HL-60/S4 treated with phorbol 12-myristate 13-acetate at 8.2 ng/mL for 4 days and 3 days (cell line): Measurements from ENCODE around the gene ADARB2.
"Not testable (repeated sequence)": the region's sequence is repeated elsewhere in the genome, so short reads cannot be mapped to it uniquely, and the experiment has no call there.

Experiments
- in situ Hi-C: fragments of 300-500 bp; cut with MboI; formaldehyde crosslinking; loops from 2 replicates; pipeline ENCODE4 v1.15.0; 2022; ENCODE audit warnings: low sequenced_read_pairs

Gene ADARB2

DNA sequence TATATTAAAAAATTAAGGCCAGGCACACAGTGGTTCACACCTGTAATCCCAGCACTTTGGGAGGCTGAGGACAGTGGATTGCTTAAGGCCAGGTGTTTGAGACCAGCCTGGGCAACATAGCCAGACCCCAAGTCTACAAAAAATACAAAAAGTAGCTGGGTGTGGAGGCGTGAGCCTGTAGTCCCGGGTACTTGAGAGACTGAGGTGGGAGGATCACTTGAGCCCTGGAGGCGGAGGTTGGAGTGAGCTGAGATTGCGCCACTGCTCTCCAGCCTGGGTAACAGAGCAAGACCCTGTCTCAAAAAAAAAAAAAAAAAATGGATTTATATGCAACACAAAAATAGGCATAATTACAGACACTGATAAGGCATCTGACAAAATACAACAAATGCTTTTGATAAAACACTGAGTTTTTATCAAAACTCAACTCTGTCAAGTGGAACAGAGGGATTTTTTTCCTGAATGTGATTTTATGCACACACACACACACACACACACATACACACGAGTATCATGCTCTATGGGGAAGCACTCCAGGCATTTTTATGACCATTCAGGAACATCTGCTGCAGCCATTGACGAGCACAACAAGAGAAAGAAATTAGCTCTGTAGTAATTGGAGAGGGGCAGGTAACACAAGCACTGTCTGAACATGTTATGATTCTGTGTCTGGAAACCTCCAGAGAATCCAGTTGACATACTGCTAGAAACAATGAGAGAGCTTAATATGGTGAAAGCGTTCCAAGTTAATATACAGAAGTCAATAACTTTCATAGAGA, 488.0 kb downstream of the ADARB2 start:
- in situ Hi-C loops: no loop called here

DNA sequence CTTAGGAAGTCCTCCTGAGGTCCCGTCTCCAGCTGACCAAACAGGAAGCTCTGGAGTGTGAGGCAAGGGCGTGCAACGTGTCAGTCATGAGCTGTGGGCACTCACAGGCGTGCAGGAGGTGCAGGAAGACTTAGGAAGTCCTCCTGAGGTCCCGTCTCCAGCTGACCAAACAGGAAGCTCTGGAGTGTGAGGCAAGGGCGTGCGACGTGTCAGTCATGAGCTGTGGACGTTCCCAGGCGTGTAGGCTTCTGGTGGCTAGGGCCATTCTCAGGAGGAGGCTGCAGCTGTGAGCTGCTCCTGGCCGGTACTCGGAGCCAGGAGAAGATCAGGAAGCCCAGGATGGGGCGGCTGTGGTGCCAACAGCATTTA, 489.1 kb downstream of the ADARB2 start:
- in situ Hi-C loops: not testable (repeated sequence)

DNA sequence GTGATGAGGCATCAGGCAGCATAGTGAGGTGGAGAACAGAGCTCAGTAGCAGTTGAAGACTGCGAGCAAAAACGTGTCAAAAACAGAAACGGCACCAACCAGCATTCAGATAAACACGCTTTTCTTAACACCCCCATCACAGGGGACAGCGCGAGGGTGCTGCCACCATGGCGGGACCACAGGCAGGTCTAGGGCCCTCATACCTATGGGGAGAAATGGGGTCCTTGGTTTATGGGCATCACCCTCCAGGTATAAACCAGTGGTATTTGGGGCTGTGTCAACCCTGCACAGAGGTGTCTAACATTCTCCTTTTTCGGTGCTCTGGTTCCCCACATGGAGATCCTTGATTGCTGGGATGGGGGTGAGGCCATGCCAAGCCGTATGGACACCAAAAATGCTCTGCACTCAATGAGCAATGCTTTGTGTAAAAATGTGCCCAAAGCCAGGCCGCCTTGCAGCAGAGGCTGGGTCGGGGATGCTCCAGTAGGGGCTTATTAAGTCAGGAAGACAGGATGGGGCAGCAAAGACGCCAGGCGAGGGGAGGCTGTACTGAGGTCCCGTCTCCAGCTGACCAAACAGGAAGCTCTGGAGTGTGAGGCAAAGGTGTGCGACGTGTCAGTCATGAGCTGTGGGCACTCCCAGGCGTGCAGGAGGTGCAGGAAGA, 489.6 kb downstream of the ADARB2 start:
- in situ Hi-C loops: no loop called here

DNA sequence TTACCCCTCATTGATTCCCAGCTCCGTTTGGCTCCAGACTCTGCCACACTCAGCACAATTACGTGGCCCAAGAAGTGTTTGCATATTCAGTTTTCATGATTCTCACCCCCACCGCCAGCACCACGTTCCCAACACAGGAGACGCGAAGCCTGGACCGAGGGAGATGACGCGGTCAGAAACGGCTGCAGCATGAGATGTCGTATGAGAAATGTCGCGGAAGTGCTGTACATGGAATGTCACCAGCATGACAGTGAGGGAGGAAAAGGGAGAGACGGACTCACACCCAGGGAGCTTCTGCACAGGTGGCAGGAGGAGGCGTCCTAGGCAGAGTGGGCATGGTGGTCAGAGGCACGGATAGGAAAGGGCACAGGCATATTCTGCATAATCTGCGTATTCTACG, 492.8 kb downstream of the ADARB2 start:
- in situ Hi-C loops: no loop called here

DNA sequence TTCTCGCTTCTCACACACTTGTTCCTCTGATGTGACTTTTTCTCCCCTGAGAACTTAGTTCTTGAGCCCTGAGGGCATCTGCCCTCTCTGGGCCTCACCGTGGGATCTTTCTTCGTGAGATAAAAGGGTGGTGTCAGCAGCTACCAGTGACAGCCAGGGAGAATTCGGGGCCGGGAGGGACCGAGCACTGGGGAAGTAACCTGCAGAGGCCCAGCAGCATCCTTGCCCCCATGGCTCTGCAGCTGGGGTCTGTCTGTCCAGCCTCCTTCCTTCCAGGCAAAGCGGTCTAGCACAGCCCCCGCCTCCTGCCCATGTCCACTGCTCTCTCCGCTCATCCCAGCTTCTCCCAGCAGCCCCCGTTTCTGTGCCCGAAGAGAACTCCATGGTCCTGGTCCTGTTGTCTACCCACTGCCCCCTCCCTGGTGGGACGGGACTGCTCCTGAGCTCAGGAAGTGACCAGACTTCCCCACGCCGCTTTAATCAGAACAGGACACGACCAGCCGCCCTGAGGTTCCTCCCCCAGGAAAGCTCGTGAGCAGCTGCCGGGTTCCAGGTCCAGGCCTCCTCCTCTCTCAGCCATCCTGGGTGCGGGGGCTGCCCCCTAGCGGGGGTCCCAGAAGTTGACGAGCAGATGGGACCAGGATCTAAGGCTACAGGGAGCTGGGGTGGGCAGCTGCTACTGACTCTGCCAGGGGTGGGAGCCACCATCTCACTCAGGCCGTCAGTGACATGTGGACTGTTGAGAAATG, 493.7 kb downstream of the ADARB2 start:
- in situ Hi-C loops: no loop called here

DNA sequence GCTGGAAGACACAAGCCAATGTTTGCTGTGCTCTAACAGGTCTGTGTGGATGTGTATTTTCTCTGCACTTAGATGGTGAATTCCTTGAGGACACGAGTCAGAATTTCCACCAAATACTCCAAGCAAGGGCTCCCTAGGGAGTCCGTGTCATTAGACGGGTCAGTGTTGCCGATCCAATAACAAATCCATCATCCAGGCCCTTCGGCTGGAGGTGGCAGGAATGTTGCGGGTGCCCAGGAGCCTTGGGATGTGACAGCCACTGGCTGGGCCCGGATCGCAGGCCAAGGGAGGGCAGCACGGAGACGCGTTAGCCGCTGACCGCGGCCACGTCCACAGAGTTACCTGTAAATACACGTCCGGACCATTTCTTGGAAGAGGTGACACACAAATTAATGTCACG, 494.4 kb downstream of the ADARB2 start:
- in situ Hi-C loops: no loop called here

DNA sequence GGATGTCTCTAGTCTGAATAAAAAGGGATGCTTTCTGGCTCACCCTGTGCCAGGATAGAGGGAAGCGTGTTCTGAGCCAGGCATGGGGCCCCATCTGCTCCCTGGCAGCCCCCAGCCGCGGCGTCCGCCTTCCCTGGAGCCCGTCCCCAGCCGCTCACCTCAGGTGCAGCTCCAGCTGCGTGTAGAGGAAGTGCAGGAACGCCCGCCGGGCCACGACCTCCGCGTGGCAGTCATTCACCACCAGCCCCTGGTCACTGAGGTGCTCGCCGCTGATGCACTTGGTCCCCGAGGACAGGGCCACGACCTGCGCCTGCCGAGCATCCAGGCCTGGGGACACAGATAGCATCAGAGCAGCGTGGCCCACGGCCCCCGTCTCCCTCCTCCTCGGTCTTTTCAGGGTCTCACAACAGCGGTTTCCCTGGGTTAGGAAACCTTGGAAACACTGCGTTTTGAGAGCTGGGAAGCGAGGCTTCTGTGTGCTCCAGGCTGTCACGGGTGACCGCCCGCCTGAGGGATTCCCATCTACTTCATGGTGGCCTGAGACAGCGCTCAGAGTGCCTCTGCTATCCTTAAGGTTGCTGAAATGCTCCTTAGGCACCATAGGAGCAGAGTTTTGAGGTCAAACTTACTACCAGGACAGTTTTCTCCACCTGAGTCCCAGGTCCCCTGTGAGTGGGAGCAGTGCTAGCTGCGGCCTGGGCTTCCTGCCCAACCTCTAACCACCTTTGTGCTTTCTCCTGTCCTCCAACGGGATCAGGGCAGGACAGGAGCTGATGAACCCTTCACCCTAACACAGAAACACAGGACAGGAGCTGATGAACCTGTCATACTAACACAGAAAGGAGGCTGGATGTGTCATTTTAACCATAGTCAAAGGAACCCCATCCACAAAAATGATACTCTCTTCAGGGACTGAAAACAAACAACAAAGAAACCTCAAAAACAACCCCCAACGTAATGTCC, 495.1 kb downstream of the ADARB2 start:
- in situ Hi-C loops: no loop called here

DNA sequence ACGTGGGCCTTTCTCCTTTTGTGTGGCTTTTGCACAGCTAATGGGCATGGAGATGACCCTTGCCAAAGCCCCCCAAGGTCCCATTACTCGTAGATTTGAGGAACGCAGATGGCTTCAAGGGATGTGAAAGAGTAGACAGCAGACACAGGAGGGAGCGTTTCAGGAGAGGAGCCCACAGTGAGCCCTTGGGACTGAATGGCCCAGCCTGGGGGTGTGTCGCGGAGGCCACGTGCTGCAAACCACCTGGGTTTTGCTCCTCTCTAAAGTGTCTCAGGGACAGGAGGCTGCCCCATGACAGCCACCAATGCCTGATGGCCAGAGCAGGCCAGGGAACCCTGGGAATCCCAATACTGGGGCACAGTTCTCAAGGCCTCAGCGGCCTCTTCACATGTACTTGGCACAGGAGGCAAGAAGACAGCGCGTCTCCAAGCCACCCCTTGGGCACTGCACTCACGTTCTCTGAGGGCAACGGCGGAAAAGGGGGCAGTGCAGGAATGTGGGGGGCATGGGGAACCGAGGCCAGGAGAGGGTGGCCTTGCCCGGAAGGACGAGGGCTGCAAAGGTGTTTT, 495.9 kb downstream of the ADARB2 start:
- in situ Hi-C loops: no loop called here

DNA sequence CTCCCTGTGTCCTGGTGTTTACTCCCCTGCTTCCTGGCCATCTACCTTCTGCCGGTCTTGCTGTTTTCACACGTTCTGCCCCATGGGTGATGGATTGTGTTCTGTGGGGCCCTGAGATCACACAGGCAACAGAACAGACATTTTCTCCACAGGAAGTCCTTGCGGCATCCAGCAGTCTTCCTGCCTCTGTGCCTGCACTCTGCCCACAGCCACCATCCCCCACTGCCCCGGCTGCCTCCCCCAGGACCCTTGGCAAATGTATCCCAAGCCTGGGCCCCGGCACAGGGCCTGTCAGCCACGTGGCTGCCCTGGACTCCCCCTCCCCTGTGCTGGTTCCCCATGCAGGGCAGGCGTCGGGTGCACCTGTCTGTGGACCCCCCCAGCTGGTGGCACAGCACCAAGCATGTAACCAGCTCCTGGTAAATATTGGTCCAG, 497.0 kb downstream of the ADARB2 start:
- in situ Hi-C loops: no loop called here

DNA sequence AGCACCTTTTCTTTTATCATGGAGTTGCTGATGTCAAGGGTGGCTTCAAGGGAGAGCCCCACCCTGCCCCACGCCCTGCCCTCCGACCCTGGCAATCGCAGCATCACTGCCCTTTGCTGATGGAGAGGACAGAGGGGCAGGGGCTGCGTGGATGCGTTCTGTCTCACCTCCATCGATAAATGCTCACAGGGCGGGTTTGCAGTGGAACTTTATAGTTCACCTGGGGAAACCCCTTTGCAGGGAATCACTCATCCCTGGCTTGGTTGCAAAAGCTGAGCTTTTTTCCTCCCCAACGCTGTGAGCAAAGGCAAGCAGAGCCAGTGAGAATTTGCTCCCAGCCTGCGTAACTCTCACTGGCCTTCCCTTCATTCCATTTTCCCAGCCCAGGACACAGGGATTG, 504.3 kb downstream of the ADARB2 start:
- in situ Hi-C loops: no loop called here

DNA sequence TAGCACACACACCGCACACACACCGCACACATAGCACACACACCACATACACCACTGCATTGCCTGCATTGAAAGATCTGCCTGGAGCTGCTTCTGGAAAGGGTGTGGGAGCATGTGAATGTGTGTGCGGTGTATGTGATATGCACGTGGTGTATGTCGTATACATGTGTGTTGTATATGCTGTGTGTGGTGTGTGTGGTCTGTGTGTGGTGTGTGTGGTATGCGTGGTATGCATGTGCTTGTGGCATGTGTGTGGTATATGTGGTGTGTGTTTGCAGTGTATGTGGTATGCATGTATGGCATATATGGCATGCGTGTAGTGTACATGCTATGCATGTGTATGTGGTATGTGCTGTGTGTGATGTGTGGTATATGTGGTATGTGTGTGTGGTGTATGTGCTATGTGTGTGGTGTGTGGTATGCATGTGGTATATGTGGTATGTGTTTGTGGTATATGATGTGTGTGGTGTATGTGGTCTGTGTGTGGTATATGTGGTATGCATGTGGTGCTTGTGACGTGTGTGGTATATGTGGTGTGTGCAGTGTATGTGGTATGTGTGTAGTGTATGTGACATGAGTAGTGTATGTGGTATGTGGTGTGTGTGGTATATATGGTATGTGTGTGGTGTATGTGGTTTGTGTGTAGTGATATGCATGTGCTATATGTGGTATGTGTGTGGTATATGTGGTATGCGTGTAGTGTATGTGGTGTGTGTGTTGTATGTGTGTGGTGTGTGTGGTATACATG, 505.0 kb downstream of the ADARB2 start:
- in situ Hi-C loops: no loop called here

DNA sequence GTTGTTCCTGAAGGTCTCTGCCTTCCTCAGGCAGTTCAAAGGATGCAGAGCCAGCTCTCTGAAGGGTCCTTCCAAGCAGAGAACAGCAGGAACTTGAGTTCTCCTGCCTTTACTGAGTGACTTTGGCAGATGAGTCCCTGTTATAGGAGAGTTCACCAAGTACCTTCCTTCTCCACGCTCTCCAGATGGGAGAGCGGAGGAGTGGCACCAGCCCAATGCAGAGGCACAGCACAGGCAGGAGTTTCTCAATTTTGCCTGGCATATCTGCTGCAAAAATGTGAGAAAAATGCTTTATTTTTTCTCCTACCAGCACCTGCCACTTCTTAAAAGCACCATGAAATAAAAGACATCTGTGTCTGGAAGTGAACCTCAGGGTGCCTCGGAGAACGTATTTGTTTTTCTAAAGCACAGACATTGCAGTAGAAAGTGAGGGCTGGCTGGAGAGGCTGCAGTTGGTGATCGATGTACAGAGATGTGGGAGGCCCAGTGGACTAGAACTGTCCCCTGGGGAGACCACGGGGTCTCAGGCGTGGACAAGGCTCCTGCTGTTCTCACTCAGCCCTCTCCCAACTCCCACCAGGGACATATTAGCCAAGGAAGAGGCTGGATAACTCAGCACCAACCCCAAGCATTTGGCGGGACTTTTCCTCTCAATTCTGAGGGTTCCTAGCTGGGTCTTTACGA, 506.6 kb downstream of the ADARB2 start:
- in situ Hi-C loops: no loop called here

DNA sequence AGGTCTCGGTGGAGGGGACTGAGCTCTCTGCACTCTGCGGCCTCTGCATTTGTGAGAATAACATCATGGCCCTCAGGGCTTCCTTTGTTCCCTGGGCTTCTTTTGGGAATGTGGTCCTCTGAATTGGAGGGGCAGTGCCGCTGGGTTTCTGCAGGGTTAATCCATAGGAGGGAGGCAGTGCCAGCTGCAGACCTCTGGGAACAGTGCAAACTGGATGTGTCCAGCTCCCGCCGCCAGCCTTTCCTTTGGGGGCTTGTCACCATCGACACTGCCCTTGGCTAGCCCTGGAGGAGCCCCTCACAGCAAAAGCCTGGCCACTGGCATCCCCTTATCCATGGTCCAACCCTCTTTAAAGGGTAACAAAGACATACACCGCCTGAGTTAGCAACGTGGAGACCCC, 507.2 kb downstream of the ADARB2 start:
- in situ Hi-C loops: no loop called here

DNA sequence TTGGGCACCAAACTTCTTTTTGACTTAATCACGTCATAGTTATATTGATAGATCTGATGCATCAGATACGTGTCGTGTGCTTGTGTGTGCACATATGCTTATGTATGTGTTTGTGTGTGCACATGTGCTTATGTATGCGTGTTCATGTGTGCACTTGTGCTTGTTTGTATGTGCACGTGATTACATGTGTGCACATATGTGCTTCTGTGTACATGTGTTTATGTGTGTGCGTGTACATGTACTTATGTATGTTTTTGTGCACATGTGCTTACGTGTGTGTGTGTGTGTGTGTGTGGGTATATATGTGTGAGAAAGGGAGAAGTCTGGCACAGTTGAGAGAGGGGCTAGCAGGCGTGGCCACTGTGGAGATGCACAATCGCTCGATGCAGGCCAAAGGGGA, 507.8 kb downstream of the ADARB2 start:
- in situ Hi-C loops: no loop called here

DNA sequence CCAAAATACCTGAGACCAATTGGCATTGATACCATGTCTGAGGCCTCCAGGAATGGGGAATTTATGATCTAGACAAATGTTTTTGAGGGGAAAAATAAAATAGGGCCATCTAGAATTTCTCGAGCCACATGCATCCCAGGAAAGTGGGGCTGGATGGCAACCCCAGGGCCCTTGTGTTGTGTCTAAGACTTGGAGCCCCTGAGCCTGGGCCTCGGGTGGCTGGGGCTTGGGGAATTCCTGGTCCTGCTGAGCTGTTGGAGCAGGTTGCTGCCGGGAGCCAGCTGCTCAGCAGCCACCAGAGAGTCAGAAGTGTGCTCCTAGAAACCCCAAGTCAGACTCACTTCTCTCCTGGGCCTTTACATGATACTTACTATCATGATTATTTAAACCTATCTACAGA, 508.2 kb downstream of the ADARB2 start:
- in situ Hi-C loops: no loop called here

DNA sequence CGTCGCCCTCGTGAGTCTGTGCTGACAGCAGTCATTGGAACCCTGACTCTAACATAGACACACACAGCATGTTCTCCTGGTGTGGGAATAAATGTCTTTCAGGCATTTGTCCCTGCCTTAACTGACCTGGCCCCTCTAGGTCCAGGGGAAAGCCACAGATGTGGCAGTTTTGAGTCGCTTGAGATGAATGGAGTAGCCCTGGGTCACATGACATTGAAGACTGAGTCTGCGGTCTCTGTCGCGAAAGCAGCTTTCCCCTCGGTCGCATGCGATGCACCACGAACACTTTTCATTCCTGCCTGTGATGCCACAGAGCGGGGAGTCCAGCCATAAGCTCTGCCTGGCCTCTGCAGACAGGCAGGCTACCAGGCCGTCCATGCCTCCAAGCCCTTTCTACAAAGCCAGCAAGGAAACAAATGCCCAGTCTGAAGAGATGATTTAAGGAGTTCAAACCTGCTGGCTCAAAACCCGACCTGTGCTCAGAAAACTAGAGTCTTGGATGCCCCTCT, 508.8 kb downstream of the ADARB2 start:
- in situ Hi-C loops: no loop called here

DNA sequence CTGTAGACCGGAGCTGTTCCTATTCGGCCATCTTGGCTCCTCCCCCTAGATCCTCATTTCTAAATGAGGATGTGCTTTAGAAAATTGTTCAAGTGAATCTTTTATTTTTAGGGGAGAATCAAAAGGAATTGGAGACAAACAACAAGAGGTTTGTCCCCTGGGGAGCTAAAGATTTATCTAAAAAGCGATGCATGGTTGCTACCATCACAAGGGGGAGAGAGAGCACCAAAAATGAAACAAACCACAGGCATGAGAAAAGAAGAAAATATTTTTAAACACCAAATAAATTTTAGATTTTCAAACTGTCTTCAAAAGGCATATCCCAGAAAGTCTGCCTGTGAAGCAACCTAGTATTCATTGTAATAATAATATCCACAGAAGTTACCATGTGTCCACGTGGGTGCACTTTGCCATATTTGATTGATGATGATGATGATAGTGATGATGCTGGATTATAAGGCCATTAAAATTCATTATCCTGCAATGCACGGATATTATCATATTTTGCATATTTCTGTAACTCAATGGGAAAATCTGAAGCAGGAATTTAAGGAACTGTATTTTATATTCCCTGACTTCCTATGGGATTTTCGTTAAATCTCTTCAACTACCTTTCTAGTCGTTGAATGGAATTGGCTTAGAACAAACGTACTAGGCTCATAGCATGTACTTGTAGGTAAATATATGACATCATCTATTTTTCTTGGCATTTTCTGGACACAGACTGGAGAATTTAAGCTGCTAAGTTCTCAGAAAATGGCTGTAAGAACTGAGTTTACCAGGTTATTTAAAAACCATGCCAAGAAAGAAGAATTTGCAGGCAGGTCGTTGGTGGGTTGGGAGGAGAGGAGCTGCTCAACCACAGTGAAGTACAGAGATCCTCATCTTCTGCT, 509.6 kb downstream of the ADARB2 start:
- in situ Hi-C loops: no loop called here

DNA sequence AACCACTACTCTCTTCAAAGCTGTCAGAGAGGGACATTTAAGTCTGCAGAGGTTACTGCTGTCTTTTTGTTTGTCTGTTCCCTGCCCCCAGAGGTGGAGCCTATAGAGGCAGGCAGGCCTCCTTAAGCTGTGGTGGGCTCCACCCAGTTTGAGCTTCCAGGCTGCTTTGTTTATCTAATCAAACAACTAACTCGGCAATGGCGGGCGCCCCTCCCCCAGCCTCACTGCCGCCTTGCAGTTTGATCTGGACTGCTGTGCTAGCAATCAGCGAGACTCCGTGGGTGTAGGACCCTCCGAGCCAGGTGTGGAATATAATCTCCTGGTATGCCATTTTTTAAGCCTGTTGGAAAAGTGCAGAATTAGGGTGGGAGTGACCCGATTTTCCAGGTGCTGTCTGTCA, 510.4 kb downstream of the ADARB2 start:
- in situ Hi-C loops: not testable (repeated sequence)
